ENCODE results near the gene APLNR.

DNA sequence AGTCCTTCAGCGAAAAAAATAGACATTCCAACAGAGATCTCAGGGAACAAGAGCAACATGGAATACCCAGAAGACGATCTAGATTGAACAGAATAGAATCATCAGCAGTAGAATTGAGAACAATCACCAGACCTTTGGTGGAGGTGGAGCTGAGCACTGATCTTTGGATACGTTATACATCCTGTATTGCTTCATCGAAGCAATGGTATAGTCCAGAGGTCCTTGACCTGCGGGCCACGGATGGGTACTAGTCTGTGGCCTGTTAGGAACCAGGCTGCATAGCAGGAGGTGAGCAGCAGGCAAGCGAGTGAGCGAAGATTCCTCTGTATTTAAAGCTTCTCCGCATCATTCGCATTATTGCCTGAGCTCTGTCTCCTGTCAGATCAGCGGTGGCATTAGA is 37.7 kb downstream of the APLNR start:
- TF ChIP-seq CTCF (IDR thresholded peaks at IDR 0.05) (no peak), EZH2 (IDR thresholded peaks at IDR 0.05) (no peak), EZH2phosphoT487 (IDR thresholded peaks at IDR 0.05) (no peak)

Measured in neural progenitor cell (in vitro differentiated cells).